Activated CD8-positive, alpha-beta memory T cell treated with anti-CD3 and anti-CD28 coated beads, Interleukin-2, amount 50 U/mL, for 48 hours (primary cell): ENCODE data around the gene BAG3.
A peak's percentile ranks its signal among the peaks of the same experiment; 100 is the strongest.
"Not testable (repeated sequence)": the region's sequence is repeated elsewhere in the genome, so short reads cannot be mapped to it uniquely, and the experiment has no call there.

ENCODE experiments used
- DNase-seq: peaks from one replicate; pipeline ENCODE4 v3.0.0-alpha.2; 2020

Gene BAG3

GRCh38 chr10:119650692-119651513 lies at the start of gene BAG3:
TSS of gene BAG3 (plus strand) at chr10:119651380. CDS start at chr10:119651676, 296 bp downstream.
- DNase-seq = peak; percentile 93

GRCh38 chr10:119602241-119603095 lies 48.7 kb upstream of the BAG3 start:
- peak; percentile 64 for DNase-seq

- no peak for DNase-seq
Observed at GRCh38 chr10:119604468-119604867, 46.7 kb upstream of the BAG3 start.

- peak; percentile 57 for DNase-seq
Observed at GRCh38 chr10:119608316-119609155, 42.6 kb upstream of the BAG3 start.

GRCh38 chr10:119609516-119609915 lies 41.7 kb upstream of the BAG3 start:
- no peak for DNase-seq

GRCh38 chr10:119611433-119611832 lies 39.7 kb upstream of the BAG3 start:
- no peak for DNase-seq

- peak; percentile 13 for DNase-seq
Observed at GRCh38 chr10:119613741-119614140, 37.4 kb upstream of the BAG3 start.

- DNase-seq = peak; percentile 39
Observed at GRCh38 chr10:119614686-119615085, 36.5 kb upstream of the BAG3 start.

GRCh38 chr10:119616882-119617570 lies 34.2 kb upstream of the BAG3 start:
- DNase-seq = no peak

- no peak for DNase-seq
Observed at GRCh38 chr10:119619215-119619614, 32.0 kb upstream of the BAG3 start.

- DNase-seq = not testable (repeated sequence)
Observed at GRCh38 chr10:119619811-119620210, 31.4 kb upstream of the BAG3 start.

GRCh38 chr10:119620241-119621077 lies 30.7 kb upstream of the BAG3 start:
- no peak for DNase-seq

- DNase-seq = no peak
Observed at GRCh38 chr10:119621078-119621384, 30.1 kb upstream of the BAG3 start.

- no peak for DNase-seq
Observed at GRCh38 chr10:119625570-119626280, 25.5 kb upstream of the BAG3 start.

- DNase-seq = no peak
Observed at GRCh38 chr10:119630300-119630699, 20.9 kb upstream of the BAG3 start.

- no peak for DNase-seq
Observed at GRCh38 chr10:119633538-119634218, 17.5 kb upstream of the BAG3 start.

- DNase-seq = no peak
Observed at GRCh38 chr10:119634219-119634544, 17.0 kb upstream of the BAG3 start.

GRCh38 chr10:119637631-119638030 lies 13.5 kb upstream of the BAG3 start:
- no peak for DNase-seq

- no peak for DNase-seq
Observed at GRCh38 chr10:119638982-119639381, 12.2 kb upstream of the BAG3 start.

GRCh38 chr10:119640384-119640783 lies 10.8 kb upstream of the BAG3 start:
- DNase-seq = no peak
